Kidney (tissue), 14 donors: ENCODE results near the gene PRR27. TPM values are rescaled to one million over a fixed set of nuclear protein-coding genes. Genes with fewer than 3 reads are reported as not detected.

Experiments used
- DNase-seq, 5 donors: peaks; one replicate each; pipeline ENCODE4 v3.0.0-alpha.2; 2013 to 2020
- FAIRE-seq: peaks from 2 replicates; lab custom pipeline; 2012; peaks lifted over from hg19 to GRCh38; lab: Jason Lieb, UNC
- H3K27ac ChIP-seq, 2 donors: one replicate each; pipeline ENCODE4 v1.7.0; 2013; ENCODE audit warnings: low read depth in 2 of 2, low read length in 2 of 2, inconsistent platforms in 1 of 2
- H3K27me3 ChIP-seq: one replicate; pipeline ENCODE4 v1.7.1; 2013; ENCODE audit warnings: low read length, inconsistent platforms; ENCODE audit not compliant: control insufficient read depth, insufficient read depth
- H3K36me3 ChIP-seq, 3 donors: one replicate each; pipeline versions ENCODE4 v1.7.0 to v1.7.1; 2013; ENCODE audit warnings: low read length in 3 of 3, control low read depth in 1 of 3, inconsistent platforms in 1 of 3; ENCODE audit not compliant: insufficient read depth in 3 of 3, control insufficient read depth in 2 of 3
- H3K4me1 ChIP-seq, 3 donors: one replicate each; pipeline versions ENCODE4 v1.7.0 to v1.7.1; 2013; ENCODE audit warnings: low read length in 3 of 3, inconsistent platforms in 1 of 3, low read depth in 1 of 3; ENCODE audit not compliant: control insufficient read depth in 2 of 3, insufficient read depth in 2 of 3
- H3K4me3 ChIP-seq, 3 donors: one replicate each; pipeline versions ENCODE4 v1.7.0 to v1.8.1; 2013; ENCODE audit warnings: low read length in 3 of 3, control low read depth in 1 of 3, inconsistent platforms in 1 of 3
- H3K9ac ChIP-seq, 3 donors: one replicate each; pipeline versions ENCODE4 v1.7.0 to v1.7.1; 2013; ENCODE audit warnings: low read length in 3 of 3, control low read depth in 1 of 3, inconsistent platforms in 1 of 3
- H3K9me3 ChIP-seq, 3 donors: one replicate each; pipeline versions ENCODE4 v1.7.0 to v1.7.1; 2013; ENCODE audit warnings: low read length in 3 of 3, control low read depth in 1 of 3, inconsistent platforms in 1 of 3; ENCODE audit not compliant: control insufficient read depth in 2 of 3, insufficient read depth in 1 of 3
- intact Hi-C: fragments of 100-400 bp; cut with DNase I; formaldehyde crosslinking; loops from one replicate; pipeline ENCODE4 v1.11.1; 2022
- polyA plus RNA-seq: library from polyadenylated mRNA; stranded (reverse); fragments of 350-450 nt; fragmentation: Illumina TruSeq; extraction: RNeasy Lipid Tissue Mini Kit (QIAGEN cat#74804); gene quantifications from one replicate; pipeline ENCODE4 v1.2.3, GENCODE V29; 2014; ENCODE audit warnings: low read depth, low replicate concordance; ENCODE audit not compliant: insufficient read depth
- total RNA-seq: library from RNA; stranded (reverse); fragmentation: NEBNext Ultra II Directional; extraction: Animal tissue kit (Norgen Biotek cat#: 25700); gene quantifications from one replicate; pipeline ENCODE4 v1.2.1, GENCODE V29; 2021
- TF ChIP-seq, protein P1 (sequence below): IDR thresholded peaks from 3 replicates; pipeline ENCODE4 v1.5.1; 2012; ENCODE audit warnings: mild to moderate bottlenecking, moderate library complexity, borderline replicate concordance; ENCODE audit not compliant: insufficient read depth; ENCODE audit errors: extremely low read depth
- donor health status: control.
- donor health status: control.
- donor health status: control.
- donor health status: control.
- donor health status: control.
- donor health status: DM: yes; HTN: yes; CAD: no.
- donor health status: Normal renal cell carcinoma (clear cell type).

PRR27 gene
- total and polyA plus RNA-seq, 2 donors from 2014 or later = not detected

GRCh38 chr4:70179811-70180210 is 25.8 kb downstream of the PRR27 start:
- intact Hi-C loops = no loop called here
- Histone ChIP-seq H3K4me3 (no peak overlapping the region), H3K4me1 (no peaks in the 10 kb centered on the region), H3K27ac (no peak overlapping the region), H3K27me3 (no peaks in the 10 kb centered on the region), H3K9ac (no peak overlapping the region), H3K36me3 (no peaks in the 10 kb centered on the region), H3K9me3 (no peaks in the 10 kb centered on the region)
- TF ChIP-seq, protein P1, sequence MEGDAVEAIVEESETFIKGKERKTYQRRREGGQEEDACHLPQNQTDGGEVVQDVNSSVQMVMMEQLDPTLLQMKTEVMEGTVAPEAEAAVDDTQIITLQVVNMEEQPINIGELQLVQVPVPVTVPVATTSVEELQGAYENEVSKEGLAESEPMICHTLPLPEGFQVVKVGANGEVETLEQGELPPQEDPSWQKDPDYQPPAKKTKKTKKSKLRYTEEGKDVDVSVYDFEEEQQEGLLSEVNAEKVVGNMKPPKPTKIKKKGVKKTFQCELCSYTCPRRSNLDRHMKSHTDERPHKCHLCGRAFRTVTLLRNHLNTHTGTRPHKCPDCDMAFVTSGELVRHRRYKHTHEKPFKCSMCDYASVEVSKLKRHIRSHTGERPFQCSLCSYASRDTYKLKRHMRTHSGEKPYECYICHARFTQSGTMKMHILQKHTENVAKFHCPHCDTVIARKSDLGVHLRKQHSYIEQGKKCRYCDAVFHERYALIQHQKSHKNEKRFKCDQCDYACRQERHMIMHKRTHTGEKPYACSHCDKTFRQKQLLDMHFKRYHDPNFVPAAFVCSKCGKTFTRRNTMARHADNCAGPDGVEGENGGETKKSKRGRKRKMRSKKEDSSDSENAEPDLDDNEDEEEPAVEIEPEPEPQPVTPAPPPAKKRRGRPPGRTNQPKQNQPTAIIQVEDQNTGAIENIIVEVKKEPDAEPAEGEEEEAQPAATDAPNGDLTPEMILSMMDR = no peak
- FAIRE-seq (no peak), DNase-seq (no peak)

GRCh38 chr4:70181864-70182263 is 27.8 kb downstream of the PRR27 start:
- TF ChIP-seq, protein P1 = no peak
- no peak overlapping the region for H3K27ac ChIP-seq
- no peaks in the 10 kb centered on the region for H3K4me1 ChIP-seq
- intact Hi-C loops = no loop called here
- H3K9ac ChIP-seq = no peak overlapping the region
- no peaks in the 10 kb centered on the region for H3K9me3 ChIP-seq
- no peaks in the 10 kb centered on the region for H3K36me3 ChIP-seq
- no peaks in the 10 kb centered on the region for H3K27me3 ChIP-seq
- FAIRE-seq (no peak), DNase-seq (no peak)
- no peak overlapping the region for H3K4me3 ChIP-seq

DNA sequence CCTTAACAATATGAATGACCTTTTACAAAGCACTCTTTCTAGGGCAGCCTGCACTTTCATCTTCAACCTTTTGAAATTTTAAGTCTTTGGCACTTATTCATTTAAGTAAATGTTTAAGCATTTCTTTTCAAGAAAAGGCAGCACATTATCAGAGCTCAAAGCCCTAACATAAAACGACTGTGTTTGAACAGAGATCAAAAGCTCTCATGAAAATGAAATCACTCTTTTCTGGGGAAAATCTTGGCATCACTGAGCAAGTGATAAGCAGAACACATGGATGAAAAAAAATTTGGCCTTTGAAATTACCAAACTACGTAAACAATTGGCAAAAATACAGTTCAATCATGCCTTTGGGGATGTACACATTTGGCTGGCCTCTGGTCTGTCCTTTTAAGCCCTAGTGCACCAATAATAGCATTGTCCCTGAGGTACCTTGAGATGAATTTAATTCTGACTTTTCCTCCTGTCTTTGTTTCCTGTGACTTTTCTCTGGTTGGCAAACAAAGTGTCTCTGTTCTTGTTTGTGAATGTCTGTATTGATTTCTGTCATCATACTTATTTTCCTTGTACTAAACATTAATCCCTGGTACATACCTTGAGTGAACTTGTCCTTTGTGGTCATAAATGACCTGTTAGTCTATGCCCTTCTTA is 28.6 kb downstream of the PRR27 start:
- Histone ChIP-seq H3K36me3 (no peaks in the 10 kb centered on the region), H3K9me3 (no peaks in the 10 kb centered on the region), H3K9ac (no peak overlapping the region), H3K4me3 (no peak overlapping the region), H3K4me1 (no peaks in the 10 kb centered on the region), H3K27ac (no peak overlapping the region), H3K27me3 (no peaks in the 10 kb centered on the region)
- FAIRE-seq (no peak), DNase-seq (no peak)
- TF ChIP-seq, protein P1 = no peak
- intact Hi-C loops = no loop called here
